Stimulated activated CD8-positive, alpha-beta memory T cell treated with anti-CD3 and anti-CD28 coated beads, Interleukin-4, amount 100 ng/mL, for 24 hours (primary cell): ENCODE data around the gene GNAT2.

ENCODE experiments used
- DNase-seq: peaks from one replicate; pipeline ENCODE4 v3.0.0-alpha.2; 2020; ENCODE audit warnings: low read depth

GNAT2 gene

GRCh38 chr1:109610609-109611307 is 8.7 kb downstream of the GNAT2 start:
- DNase-seq, result no peak

- DNase-seq, result no peak
These were observed 9.5 kb downstream of the GNAT2 start for GRCh38 chr1:109609881-109610280.

GRCh38 chr1:109605381-109605780 is 14.0 kb downstream of the GNAT2 start:
- DNase-seq, result no peak

DNA sequence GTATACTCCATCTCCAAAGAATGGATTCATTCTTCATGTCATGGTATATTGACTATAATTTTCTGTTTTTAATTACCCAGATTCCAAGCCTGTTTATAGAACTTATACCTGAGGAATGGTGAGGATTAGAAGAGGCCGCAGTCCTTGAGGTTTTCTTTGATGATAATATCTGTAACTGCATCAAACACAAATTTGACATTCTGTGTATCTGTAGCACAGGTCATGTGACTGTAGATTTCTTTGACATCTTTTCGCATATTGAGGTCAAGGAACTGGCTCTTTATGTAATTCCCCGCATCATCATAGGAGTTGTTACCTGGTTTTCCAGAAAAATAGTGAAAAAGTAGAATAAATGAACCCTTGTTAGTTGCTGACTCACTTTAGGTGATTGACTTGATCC is 16.2 kb downstream of the GNAT2 start:
- no peak for DNase-seq

DNA sequence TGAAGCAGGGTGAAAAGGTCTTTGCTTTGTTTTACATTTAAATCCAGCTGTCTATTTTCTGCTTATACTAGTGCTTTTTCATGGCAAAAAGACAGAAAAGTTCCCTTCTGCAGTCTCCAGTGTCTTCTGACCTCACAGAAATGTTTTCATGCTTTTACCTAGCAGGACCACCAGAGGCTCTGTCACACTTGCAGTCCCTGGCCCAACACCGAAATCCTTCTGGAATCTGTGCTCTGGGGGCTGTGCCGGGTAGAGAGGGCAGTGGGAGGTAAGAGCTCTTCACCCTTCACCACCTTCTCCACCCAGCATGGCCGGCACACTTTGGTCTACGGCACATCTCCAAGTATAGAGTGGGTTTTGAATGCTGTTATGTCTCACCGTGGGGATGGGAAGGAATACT is 20.8 kb downstream of the GNAT2 start:
- DNase-seq, result no peak

- no peak for DNase-seq
These were observed 21.3 kb downstream of the GNAT2 start for GRCh38 chr1:109598156-109598555.

GRCh38 chr1:109595531-109595930 is 23.9 kb downstream of the GNAT2 start:
- DNase-seq, result no peak

- DNase-seq, result no peak
These were observed 26.5 kb downstream of the GNAT2 start for GRCh38 chr1:109592916-109593315.

GRCh38 chr1:109589679-109590078 is 29.7 kb downstream of the GNAT2 start:
- no peak for DNase-seq

GRCh38 chr1:109589177-109589576 is 30.2 kb downstream of the GNAT2 start:
- no peak for DNase-seq

DNA sequence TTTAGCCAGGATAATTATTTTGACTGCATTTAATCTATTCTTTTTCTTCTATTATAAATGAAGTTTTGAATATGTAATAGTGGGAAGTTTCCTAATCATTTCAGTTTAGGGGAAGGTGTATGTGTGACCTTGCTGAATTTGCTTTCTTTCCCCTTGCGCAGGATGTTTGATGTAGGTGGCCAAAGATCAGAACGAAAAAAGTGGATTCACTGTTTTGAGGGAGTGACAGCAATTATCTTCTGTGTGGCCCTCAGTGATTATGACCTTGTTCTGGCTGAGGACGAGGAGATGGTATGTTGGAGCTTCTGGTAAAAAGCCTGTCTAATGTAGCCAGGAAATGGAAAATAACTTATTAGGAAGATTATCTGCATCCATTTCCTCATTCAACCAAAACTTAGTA is 33.4 kb downstream of the GNAT2 start:
- DNase-seq, result no peak

DNA sequence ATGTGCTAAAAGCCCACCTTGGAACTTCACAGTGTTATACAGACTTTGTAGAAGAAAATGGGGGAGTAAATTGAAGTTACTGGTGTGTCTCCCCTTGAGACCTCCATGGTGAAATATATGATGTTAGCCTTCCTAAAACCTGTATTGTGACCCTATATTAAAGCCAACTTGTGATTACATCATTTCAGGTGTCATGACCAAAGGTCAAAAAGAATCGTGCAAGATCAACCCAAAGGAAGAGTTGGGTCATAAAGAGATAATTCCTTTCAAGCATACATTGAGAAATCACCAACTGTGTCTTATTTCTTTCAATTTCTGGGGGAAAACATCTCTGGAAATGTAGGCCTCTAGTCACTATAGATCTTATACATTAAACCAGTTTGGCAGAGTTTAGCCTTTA is 34.6 kb downstream of the GNAT2 start:
- DNase-seq, result no peak

- no peak for DNase-seq
These were observed 37.4 kb downstream of the GNAT2 start for GRCh38 chr1:109582021-109582420.

DNA sequence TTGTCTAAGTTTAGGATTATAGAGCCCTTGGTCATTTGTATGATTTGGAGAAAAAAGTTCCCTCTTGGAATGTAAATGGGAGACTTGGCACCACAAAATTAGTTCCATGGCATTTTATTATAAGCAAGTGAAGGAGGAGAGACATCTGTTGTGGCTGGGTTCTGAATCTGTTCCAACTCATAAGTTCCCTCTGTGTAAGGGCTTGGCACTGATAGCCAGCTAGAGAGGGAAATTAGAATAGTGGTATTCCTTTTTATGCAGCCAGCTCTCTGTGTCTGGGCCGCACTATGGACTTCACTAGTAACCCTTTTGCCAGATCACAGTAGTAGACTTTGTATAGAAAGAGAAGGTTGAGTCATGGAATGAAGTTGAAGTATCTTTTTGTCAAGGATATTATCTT is 39.9 kb downstream of the GNAT2 start:
- DNase-seq, result no peak

- DNase-seq, result no peak
These were observed 40.4 kb downstream of the GNAT2 start for GRCh38 chr1:109578947-109579443.

- no peak for DNase-seq
These were observed 45.6 kb downstream of the GNAT2 start for GRCh38 chr1:109573785-109574184.

DNA sequence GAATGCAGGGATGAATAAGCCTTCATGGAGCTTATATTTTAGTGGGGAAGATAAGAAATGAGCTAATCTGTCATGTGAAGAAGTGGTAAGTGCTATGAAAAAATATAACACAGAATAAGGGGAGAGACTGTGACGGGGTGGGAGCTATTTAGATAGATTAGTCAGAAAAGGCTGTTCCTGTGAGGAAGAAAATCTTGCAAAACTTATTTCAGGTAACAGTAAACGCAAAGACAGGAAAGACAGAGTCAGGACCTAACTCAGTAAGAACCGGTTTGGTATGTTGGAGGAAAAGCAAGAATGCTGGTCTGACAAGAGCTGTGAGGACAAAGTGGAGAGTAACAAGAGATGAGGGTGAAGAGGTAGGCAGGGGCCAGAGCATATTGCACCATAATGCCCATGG is 49.0 kb downstream of the GNAT2 start:
- DNase-seq, result no peak

- DNase-seq, result no peak
These were observed 50.1 kb downstream of the GNAT2 start for GRCh38 chr1:109569323-109569722.

DNA sequence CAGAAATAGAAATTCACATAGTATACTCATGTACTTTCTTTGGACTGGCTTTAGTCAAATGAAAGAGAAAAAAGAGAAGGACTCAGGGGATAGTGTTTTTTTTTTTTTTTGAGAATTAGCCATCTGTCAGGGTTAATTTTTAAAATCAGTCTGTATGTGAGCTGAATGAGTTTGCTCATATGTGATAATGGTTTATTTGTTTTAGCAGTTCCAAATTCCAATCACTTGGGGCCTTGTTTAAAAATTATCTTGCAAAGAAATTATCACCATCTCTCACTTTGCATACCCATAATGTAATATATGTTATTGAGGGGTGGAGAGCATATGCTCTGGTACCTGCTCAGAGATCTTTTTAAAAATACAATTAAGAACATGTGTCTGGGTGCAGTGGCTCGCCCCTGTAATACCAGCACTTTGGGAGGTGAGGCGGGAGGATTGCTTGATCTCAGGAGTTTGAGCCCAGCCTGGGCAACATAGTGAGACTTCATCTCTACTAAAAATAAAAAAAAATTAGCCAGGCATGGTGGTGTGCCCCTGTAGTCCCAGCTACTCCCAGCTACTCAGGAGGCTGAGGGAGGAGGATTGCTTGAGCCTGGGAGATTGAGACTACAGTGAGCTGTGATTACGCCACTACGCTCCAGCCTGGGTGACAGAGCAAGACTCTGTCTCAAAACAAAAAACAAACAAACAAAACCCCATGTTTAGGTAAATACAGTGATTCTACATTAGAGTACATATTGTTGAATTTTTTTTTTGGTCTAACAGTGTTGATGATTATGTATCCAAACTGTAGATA is 51.3 kb downstream of the GNAT2 start:
- DNase-seq, result no peak

GRCh38 chr1:109566982-109567381 is 52.4 kb downstream of the GNAT2 start:
- no peak for DNase-seq

GRCh38 chr1:109565241-109565640 is 54.2 kb downstream of the GNAT2 start:
- DNase-seq, result no peak

DNA sequence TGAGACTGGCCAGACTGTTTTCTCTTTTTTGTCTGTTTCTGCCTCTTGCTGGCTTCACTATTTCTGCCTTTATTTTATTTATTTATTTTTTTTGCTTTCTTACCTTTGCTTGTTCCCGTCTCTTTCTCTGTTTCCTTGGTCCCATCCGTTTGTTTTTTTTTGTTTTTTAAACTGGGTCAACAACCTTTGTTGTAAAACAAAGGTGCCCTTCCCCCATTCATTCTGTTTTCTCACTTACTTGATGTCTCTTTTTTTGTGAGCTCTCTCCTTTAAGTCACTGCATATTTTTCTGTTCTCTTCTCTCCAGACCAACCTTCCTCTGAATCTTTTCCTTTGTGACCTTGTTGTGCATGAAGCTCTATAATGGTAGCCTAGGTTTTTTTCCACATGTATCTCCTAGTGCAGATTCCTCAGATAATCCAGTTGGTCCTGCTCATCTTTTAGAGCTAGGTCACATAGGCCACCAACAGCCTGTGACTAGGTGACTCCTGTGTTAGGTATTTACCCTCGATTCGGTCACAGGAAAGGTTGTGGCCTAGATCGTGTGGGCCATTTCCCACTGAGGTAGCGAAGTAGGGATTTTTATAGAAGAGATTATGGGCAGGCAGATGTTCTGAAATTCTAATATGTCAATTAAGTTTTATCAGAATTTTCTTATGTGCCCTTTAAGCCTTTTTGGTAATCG is 55.1 kb downstream of the GNAT2 start:
- no peak for DNase-seq

DNA sequence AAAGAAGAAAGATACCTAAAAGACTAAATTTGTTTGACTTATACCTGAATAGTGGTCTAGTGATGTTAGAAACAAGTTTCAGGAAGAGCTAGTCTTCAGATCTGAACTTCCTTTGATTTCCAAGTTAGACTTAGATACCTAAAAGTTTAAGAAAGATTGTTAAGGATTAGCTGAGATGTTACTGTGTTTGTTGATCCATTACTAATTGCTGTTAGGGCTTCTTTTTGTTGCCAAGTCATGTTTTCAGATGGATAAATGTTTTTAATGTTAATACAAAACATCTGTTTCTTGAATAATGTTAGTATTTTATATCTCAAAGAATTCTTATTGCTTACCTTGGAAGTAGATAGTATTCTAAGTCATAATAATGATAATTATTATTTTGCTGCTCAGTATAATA is 59.4 kb downstream of the GNAT2 start:
- no peak for DNase-seq
